GM12878 (cell line): ENCODE measurements around the gene SNX32. TPM values are rescaled to one million over a fixed set of nuclear protein-coding genes. Genes with fewer than 3 reads are reported as not detected.

Experiments
- ATF7 ChIP-seq: fragments of 450-650 bp; IDR thresholded peaks from 2 replicates; pipeline ENCODE4 v1.6.1; 2016; ENCODE audit warnings: low read depth, mild to moderate bottlenecking
- BHLHE40 ChIP-seq, 2 experiments: fragments of 450-650 bp in 1 of 2; IDR thresholded peaks; 2 replicates each; pipeline ENCODE4 v1.6.1; 2011 to 2017; ENCODE audit warnings: low read depth in 2 of 2, borderline replicate concordance in 1 of 2, improper control_type of control experiment in 1 of 2, low read length in 1 of 2, mild to moderate bottlenecking in 1 of 2
- CBX5 ChIP-seq: sonication (generic); IDR thresholded peaks from 2 replicates; pipeline ENCODE4 v1.6.1; 2016; ENCODE audit warnings: low read depth, moderate library complexity, mild to moderate bottlenecking, inconsistent platforms
- CHD2 ChIP-seq: IDR thresholded peaks from 2 replicates; pipeline ENCODE4 v1.6.1; 2011; ENCODE audit warnings: low read depth, low read length, improper control_type of control experiment, borderline replicate concordance
- EGR1 ChIP-seq, 2 experiments: IDR thresholded peaks; 1 replicate in 1 of 2; 2 replicates in 1 of 2; pipeline ENCODE4 v1.6.1; 2011 to 2012; ENCODE audit warnings: low read depth in 2 of 2, low read length in 2 of 2, borderline replicate concordance in 1 of 2, mild to moderate bottlenecking in 1 of 2, moderate library complexity in 1 of 2
- FOXK2 ChIP-seq: fragments of 450-650 bp; IDR thresholded peaks from 2 replicates; pipeline ENCODE4 v1.6.1; 2017; ENCODE audit warnings: mild to moderate bottlenecking, moderate library complexity
- GABPA ChIP-seq: IDR thresholded peaks from 2 replicates; pipeline ENCODE4 v1.6.1; 2014; ENCODE audit warnings: antibody characterized with exemption, low read depth, mild to moderate bottlenecking, inconsistent platforms
- JUNB ChIP-seq: IDR thresholded peaks from 2 replicates; pipeline ENCODE4 v1.6.1; 2016; ENCODE audit warnings: antibody characterized with exemption, mild to moderate bottlenecking
- NRF1 ChIP-seq: conservative IDR thresholded peaks from 2 replicates; pipeline ENCODE4 v1.6.1; 2011; ENCODE audit warnings: mild to moderate bottlenecking, low read depth, low read length, improper control_type of control experiment
- POLR2AphosphoS2 ChIP-seq: IDR thresholded peaks from 2 replicates; pipeline ENCODE4 v1.6.1; 2011; ENCODE audit warnings: low read depth, mild to moderate bottlenecking, low read length, improper control_type of control experiment, moderate library complexity
- RCOR1 ChIP-seq: conservative IDR thresholded peaks from 2 replicates; pipeline ENCODE4 v1.6.1; 2012; ENCODE audit warnings: low read depth, low read length, improper control_type of control experiment
- SMAD5 ChIP-seq: IDR thresholded peaks from 2 replicates; pipeline ENCODE4 v1.6.1; 2016; ENCODE audit warnings: antibody characterized with exemption, low read depth
- SREBF1 ChIP-seq: IDR thresholded peaks from 2 replicates; pipeline ENCODE4 v1.6.1; 2012; ENCODE audit warnings: mild to moderate bottlenecking, low read length
- YBX1 ChIP-seq: fragments of 450-650 bp; IDR thresholded peaks from 2 replicates; pipeline ENCODE4 v1.6.1; 2016; ENCODE audit warnings: antibody characterized with exemption
- ZNF622 ChIP-seq: fragments of 450-650 bp; IDR thresholded peaks from 2 replicates; pipeline ENCODE4 v1.6.1; 2017; ENCODE audit warnings: mild to moderate bottlenecking, inconsistent platforms
- ZSCAN29 ChIP-seq: fragments of 450-650 bp; IDR thresholded peaks from 2 replicates; pipeline ENCODE4 v1.6.1; 2017; ENCODE audit warnings: mild to moderate bottlenecking, moderate library complexity
- polyA plus RNA-seq, 11 experiments: library from polyadenylated mRNA; depleted of rRNA in 4 of 11; unstranded in 6 of 11; stranded (reverse) in 5 of 11; fragments of >200 nt; fragmentation: Nextera tagmentation in 4 of 11; fragmentation: Illumina TruSeq in 1 of 11; extraction: Ambion mirVana in 4 of 11; extraction: Trizol in 1 of 11; gene quantifications; 1 replicate in 1 of 11; 2 replicates in 10 of 11; pipeline versions ENCODE4 v1.2.1 to v1.2.3, GENCODE V29; 2011 to 2016; ENCODE audit warnings: inconsistent platforms in 2 of 11, missing spikeins in 2 of 11, low read depth in 1 of 11
- total RNA-seq, 4 experiments: library from RNA; depleted of rRNA in 3 of 4; stranded (reverse); fragments of >200 nt in 3 of 4; fragmentation: Illumina TruSeq in 1 of 4; extraction: Trizol in 1 of 4; gene quantifications; 2 replicates each; pipeline versions ENCODE4 v1.2.1 to v1.2.3, GENCODE V29; 2013 to 2021
- TF ChIP-seq, protein P1 (sequence below): IDR thresholded peaks from 2 replicates; pipeline ENCODE4 v1.6.1; 2012; ENCODE audit warnings: improper control_type of control experiment, low read depth, low read length; ENCODE audit not compliant: insufficient replicate concordance
- TF ChIP-seq, protein P2 (sequence below): fragments of 450-650 bp; IDR thresholded peaks from 2 replicates; pipeline ENCODE4 v1.6.1; 2016; ENCODE audit warnings: mild to moderate bottlenecking, moderate library complexity, borderline replicate concordance
- TF ChIP-seq, protein P3 (sequence below): IDR thresholded peaks from 2 replicates; pipeline ENCODE4 v1.6.1; 2012; ENCODE audit warnings: low read depth, low read length, improper control_type of control experiment

SNX32 gene
- total and polyA plus RNA-seq, 10 of the 15 experiments (the other 5 are each of a cell fraction or from before 2014, with no cell fraction given): 0.04 to 1.5 (median 0.11) TPM; not detected in 1

DNA sequence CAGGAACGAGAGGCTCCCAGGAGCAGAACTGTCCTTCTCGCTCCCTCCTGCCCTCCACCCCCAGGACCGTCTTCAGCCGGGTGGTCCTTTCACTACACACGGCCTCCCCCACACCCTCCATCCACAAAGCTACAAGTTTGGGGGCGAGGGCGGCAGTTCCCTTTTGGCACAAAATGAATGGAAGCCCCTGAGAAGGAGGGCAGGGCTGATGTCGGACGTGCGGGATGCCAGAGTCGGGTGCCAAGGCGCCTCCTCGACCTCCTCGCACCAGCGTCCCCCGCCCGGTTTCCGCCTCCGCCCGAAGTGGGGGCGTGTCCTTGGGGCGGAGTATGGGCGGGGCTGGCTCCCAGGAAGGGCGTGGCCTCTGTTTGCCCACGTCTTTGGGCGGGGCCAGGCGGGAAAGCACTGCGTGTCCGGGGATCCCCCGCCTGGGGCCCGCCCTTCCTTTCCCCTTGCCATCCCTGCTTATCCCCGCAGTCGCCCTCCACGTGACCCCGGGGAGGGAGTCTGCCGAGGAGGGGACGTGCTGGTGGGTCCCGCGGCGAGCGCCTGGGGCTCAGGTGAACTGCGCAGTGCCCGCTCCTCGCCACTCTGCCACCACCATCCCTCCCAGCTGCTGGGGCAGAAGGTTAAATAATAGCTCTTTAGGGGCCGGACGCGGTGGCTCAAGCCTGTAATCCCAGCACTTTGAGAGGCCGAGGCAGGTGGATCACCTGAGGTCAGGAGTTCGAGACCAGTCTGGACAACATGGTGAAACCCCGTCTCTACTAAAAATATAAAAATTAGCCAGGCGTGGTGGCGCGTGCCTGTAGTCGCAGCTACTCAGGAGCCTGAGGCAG is 39.8 kb downstream of the SNX32 start (continued):
- TF ChIP-seq, protein P1, sequence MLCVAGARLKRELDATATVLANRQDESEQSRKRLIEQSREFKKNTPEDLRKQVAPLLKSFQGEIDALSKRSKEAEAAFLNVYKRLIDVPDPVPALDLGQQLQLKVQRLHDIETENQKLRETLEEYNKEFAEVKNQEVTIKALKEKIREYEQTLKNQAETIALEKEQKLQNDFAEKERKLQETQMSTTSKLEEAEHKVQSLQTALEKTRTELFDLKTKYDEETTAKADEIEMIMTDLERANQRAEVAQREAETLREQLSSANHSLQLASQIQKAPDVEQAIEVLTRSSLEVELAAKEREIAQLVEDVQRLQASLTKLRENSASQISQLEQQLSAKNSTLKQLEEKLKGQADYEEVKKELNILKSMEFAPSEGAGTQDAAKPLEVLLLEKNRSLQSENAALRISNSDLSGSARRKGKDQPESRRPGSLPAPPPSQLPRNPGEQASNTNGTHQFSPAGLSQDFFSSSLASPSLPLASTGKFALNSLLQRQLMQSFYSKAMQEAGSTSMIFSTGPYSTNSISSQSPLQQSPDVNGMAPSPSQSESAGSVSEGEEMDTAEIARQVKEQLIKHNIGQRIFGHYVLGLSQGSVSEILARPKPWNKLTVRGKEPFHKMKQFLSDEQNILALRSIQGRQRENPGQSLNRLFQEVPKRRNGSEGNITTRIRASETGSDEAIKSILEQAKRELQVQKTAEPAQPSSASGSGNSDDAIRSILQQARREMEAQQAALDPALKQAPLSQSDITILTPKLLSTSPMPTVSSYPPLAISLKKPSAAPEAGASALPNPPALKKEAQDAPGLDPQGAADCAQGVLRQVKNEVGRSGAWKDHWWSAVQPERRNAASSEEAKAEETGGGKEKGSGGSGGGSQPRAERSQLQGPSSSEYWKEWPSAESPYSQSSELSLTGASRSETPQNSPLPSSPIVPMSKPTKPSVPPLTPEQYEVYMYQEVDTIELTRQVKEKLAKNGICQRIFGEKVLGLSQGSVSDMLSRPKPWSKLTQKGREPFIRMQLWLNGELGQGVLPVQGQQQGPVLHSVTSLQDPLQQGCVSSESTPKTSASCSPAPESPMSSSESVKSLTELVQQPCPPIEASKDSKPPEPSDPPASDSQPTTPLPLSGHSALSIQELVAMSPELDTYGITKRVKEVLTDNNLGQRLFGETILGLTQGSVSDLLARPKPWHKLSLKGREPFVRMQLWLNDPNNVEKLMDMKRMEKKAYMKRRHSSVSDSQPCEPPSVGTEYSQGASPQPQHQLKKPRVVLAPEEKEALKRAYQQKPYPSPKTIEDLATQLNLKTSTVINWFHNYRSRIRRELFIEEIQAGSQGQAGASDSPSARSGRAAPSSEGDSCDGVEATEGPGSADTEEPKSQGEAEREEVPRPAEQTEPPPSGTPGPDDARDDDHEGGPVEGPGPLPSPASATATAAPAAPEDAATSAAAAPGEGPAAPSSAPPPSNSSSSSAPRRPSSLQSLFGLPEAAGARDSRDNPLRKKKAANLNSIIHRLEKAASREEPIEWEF: no peak
- TF ChIP-seq, protein P2, sequence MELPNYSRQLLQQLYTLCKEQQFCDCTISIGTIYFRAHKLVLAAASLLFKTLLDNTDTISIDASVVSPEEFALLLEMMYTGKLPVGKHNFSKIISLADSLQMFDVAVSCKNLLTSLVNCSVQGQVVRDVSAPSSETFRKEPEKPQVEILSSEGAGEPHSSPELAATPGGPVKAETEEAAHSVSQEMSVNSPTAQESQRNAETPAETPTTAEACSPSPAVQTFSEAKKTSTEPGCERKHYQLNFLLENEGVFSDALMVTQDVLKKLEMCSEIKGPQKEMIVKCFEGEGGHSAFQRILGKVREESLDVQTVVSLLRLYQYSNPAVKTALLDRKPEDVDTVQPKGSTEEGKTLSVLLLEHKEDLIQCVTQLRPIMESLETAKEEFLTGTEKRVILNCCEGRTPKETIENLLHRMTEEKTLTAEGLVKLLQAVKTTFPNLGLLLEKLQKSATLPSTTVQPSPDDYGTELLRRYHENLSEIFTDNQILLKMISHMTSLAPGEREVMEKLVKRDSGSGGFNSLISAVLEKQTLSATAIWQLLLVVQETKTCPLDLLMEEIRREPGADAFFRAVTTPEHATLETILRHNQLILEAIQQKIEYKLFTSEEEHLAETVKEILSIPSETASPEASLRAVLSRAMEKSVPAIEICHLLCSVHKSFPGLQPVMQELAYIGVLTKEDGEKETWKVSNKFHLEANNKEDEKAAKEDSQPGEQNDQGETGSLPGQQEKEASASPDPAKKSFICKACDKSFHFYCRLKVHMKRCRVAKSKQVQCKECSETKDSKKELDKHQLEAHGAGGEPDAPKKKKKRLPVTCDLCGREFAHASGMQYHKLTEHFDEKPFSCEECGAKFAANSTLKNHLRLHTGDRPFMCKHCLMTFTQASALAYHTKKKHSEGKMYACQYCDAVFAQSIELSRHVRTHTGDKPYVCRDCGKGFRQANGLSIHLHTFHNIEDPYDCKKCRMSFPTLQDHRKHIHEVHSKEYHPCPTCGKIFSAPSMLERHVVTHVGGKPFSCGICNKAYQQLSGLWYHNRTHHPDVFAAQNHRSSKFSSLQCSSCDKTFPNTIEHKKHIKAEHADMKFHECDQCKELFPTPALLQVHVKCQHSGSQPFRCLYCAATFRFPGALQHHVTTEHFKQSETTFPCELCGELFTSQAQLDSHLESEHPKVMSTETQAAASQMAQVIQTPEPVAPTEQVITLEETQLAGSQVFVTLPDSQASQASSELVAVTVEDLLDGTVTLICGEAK: no peak
- TF ChIP-seq ATF7 (no peak), EGR1 (IDR thresholded peaks at IDR 0.05; ENCODE audit: borderline replicate concordance in 1 of 2, low read depth in 2 of 2, low read length in 2 of 2) (peak in 1 of 2 experiments; percentile 73; a peak in 1 of 3 replicates), NRF1 (no peak), POLR2AphosphoS2 (peak; percentile 54; the same call in 1 of the 2 replicates), CHD2 (peak; percentile 25; the same call in 1 of the 2 replicates), ZNF622 (no peak), FOXK2 (no peak), CBX5 (no peak), SREBF1 (no peak), RCOR1 (no peak), JUNB (no peak), YBX1 (no peak), GABPA (no peak), SMAD5 (no peak), ZSCAN29 (no peak), BHLHE40 (IDR thresholded peaks at IDR 0.05; ENCODE audit: borderline replicate concordance in 1 of 2, low read depth in 2 of 2, low read length in 1 of 2) (peak; percentile 87 to 94)
- TF ChIP-seq, protein P3, sequence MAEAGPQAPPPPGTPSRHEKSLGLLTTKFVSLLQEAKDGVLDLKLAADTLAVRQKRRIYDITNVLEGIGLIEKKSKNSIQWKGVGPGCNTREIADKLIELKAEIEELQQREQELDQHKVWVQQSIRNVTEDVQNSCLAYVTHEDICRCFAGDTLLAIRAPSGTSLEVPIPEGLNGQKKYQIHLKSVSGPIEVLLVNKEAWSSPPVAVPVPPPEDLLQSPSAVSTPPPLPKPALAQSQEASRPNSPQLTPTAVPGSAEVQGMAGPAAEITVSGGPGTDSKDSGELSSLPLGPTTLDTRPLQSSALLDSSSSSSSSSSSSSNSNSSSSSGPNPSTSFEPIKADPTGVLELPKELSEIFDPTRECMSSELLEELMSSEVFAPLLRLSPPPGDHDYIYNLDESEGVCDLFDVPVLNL: no peak
